Lung (tissue), 16 donors: ENCODE results near the gene SPC24. TPM values are rescaled to one million over a fixed set of nuclear protein-coding genes. Genes with fewer than 3 reads are reported as not detected.

ENCODE experiments used
- ATAC-seq: fragments of 200-7000 bp; cut with Tn5 transposase; one replicate; pipeline ENCODE4 v1.9.1; 2020; ENCODE audit warnings: moderate number of reproducible peaks; ENCODE audit not compliant: insufficient read depth, low FRiP score
- DNase-seq, 3 donors: peaks; one replicate each; pipeline ENCODE4 v3.0.0-alpha.2; 2013 to 2017
- H3K27ac ChIP-seq, 2 donors: one replicate each; pipeline ENCODE4 v1.5.1; 2013; ENCODE audit warnings: mild to moderate bottlenecking in 2 of 2, moderate library complexity in 2 of 2, control low read depth in 1 of 2, inconsistent platforms in 1 of 2, low read depth in 1 of 2, low read length in 1 of 2
- H3K27me3 ChIP-seq, 3 donors: one replicate each; pipeline ENCODE4 v1.5.1; 2013; ENCODE audit warnings: low read length in 2 of 3; ENCODE audit not compliant: control insufficient read depth in 3 of 3, insufficient read depth in 3 of 3
- H3K36me3 ChIP-seq, 4 donors: one replicate each; pipeline ENCODE4 v1.5.1; 2013; ENCODE audit warnings: low read length in 4 of 4, mild to moderate bottlenecking in 1 of 4, moderate library complexity in 1 of 4; ENCODE audit not compliant: control insufficient read depth in 4 of 4, insufficient read depth in 4 of 4
- H3K4me1 ChIP-seq, 5 donors: one replicate each; pipeline ENCODE4 v1.5.1; 2013; ENCODE audit warnings: low read length in 5 of 5, mild to moderate bottlenecking in 2 of 5, moderate library complexity in 1 of 5; ENCODE audit not compliant: control insufficient read depth in 5 of 5, insufficient read depth in 5 of 5
- H3K4me3 ChIP-seq: one replicate; pipeline ENCODE4 v1.5.1; 2013; ENCODE audit warnings: mild to moderate bottlenecking, control low read depth, moderate library complexity
- H3K9ac ChIP-seq, 2 donors: one replicate each; pipeline ENCODE4 v1.5.1; 2013; ENCODE audit warnings: low read length in 2 of 2, control low read depth in 1 of 2; ENCODE audit not compliant: insufficient read depth in 1 of 2
- H3K9me3 ChIP-seq, 4 donors: one replicate each; pipeline ENCODE4 v1.5.1; 2013; ENCODE audit warnings: low read length in 3 of 4, mild to moderate bottlenecking in 1 of 4, moderate library complexity in 1 of 4; ENCODE audit not compliant: control insufficient read depth in 4 of 4, insufficient read depth in 3 of 4
- CTCF ChIP-seq: IDR thresholded peaks from 2 replicates; pipeline ENCODE4 v1.5.1; 2012; ENCODE audit warnings: mild to moderate bottlenecking; ENCODE audit errors: control extremely low read depth, extremely low read depth
- WGBS, 2 donors: extraction: QIAGEN DNeasy Blood & Tissue Kit; methylation state at CpG; one replicate each; pipeline ENCODE4 v1.1.7; 2013; 5-methylcytosine and 5-hydroxymethylcytosine counted together
- long read RNA-seq, 5 donors: transcript quantifications; one replicate each; lab custom pipeline, GENCODE V29; 2026
- polyA plus RNA-seq, 2 donors: library from polyadenylated mRNA; stranded (reverse); fragments of 200-250 nt; gene quantifications; one replicate each; pipeline ENCODE4 v1.2.1, GENCODE V29; 2013
- total RNA-seq, 2 donors: library from RNA; depleted of rRNA in 1 of 2; stranded (reverse); fragments of >200 nt in 1 of 2; gene quantifications; one replicate each; pipeline ENCODE4 v1.2.1, GENCODE V29; 2014 to 2021
- donor health status: control.
- donor health status: control.
- donor health status: Bipolar disorder and iron deficiency.
- donor health status: healthy.
- donor health status: DM: yes; HTN: yes; CAD: no.

SPC24 gene
- total RNA-seq (1 to 10 TPM; 2.5 to 5.3 TPM), polyA plus RNA-seq (1 to 10 TPM; 1.3 to 6.5 TPM)
- long read RNA-seq, donor 1, transcript SPC24-206 (5 exons, 2,315 nt): major isoform, 5 of 6 reads
- long read RNA-seq, donor 1, partial matches to known transcripts: 0 of 6 reads
- long read RNA-seq, donor 1, other reads (novel, unspliced or antisense): 0 of 6 reads
- long read RNA-seq, donor 2, partial matches to known transcripts: 0 of 3 reads
- long read RNA-seq, donor 2, other reads (novel, unspliced or antisense): 0 of 3 reads
- long read RNA-seq, donor 3, partial matches to known transcripts: 10 of 14 reads
- long read RNA-seq, donor 3, other reads (novel, unspliced or antisense): 0 of 14 reads
- long read RNA-seq, donor 4, transcript SPC24-206 (5 exons, 2,315 nt): major isoform, 7 of 7 reads
- long read RNA-seq, donor 4, partial matches to known transcripts: 0 of 7 reads
- long read RNA-seq, donor 4, other reads (novel, unspliced or antisense): 0 of 7 reads
- long read RNA-seq, donor 5, transcript SPC24-206 (5 exons, 2,315 nt): major isoform, 7 of 32 reads
- long read RNA-seq, donor 5, partial matches to known transcripts: 24 of 32 reads
- long read RNA-seq, donor 5, other reads (novel, unspliced or antisense): 0 of 32 reads

GRCh38 chr19:11155373-11156120 lies at the start of gene SPC24:
Gene SPC24 (minus strand): TSS chr19:11155782. CDS start chr19:11155776, 6 bp downstream.
- Histone ChIP-seq H3K27ac (peak within 1 kb of the TSS; percentile 32 to 62), H3K36me3 (no peaks in the 10 kb centered on the region), H3K9ac (peak within 1 kb of the TSS in 1 of 2 donors; percentile 71), H3K27me3 (no peaks in the 10 kb centered on the region), H3K4me3 (peak within 1 kb of the TSS; percentile 61), H3K9me3 (no peaks in the 10 kb centered on the region), H3K4me1 (peaks cover 0 to 46% (median 11%) of the 10 kb centered on the region in 5 donors)
- DNase-seq (peak; percentile 98 to 99 (median 99)), ATAC-seq (peak; percentile 95)
- TF ChIP-seq CTCF: no peak
- WGBS, 2 donors: 0% methylated on average over 50 of the region's 50 CpGs

GRCh38 chr19:11204943-11205349 lies 49.4 kb upstream of the SPC24 start:
- Histone ChIP-seq H3K4me3 (no peak overlapping the region), H3K27ac (peak overlapping the region in 1 of 2 donors; percentile 3), H3K9me3 (no peaks in the 10 kb centered on the region), H3K36me3 (peaks cover 0 to 37% (median 6%) of the 10 kb centered on the region in 4 donors), H3K27me3 (no peaks in the 10 kb centered on the region), H3K4me1 (peaks cover 0 to 10% (median 0%) of the 10 kb centered on the region in 5 donors), H3K9ac (no peak overlapping the region)
- WGBS, 2 donors: 25 to 48% methylated on average over 5 of the region's 5 CpGs
- TF ChIP-seq CTCF: no peak
- ATAC-seq (no peak), DNase-seq (no peak)

- DNase-seq: no peak
- TF ChIP-seq CTCF: no peak
- H3K9me3 ChIP-seq: no peaks in the 10 kb centered on the region
- no peak for ATAC-seq
- peaks cover 0 to 10% (median 0%) of the 10 kb centered on the region in 5 donors for H3K4me1 ChIP-seq
- 76 to 84% methylated on average over 9 of the region's 9 CpGs for WGBS, 2 donors
- no peaks in the 10 kb centered on the region for H3K27me3 ChIP-seq
- H3K36me3 ChIP-seq: peaks cover 0 to 35% (median 5%) of the 10 kb centered on the region in 4 donors
- no peak overlapping the region for H3K9ac ChIP-seq
- H3K4me3 ChIP-seq: no peak overlapping the region
- peak overlapping the region; percentile 26 to 90 for H3K27ac ChIP-seq
These were observed 48.6 kb upstream of the SPC24 start for GRCh38 chr19:11204076-11204602.
